ENCODE measurements around the gene ZNF783. TPM values are rescaled to one million over a fixed set of nuclear protein-coding genes. Genes with fewer than 3 reads are reported as not detected.
"Not testable (repeated sequence)": the region's sequence is repeated elsewhere in the genome, so short reads cannot be mapped to it uniquely, and the experiment has no call there.

Gene ZNF783
- total and polyA plus RNA-seq, 2 of the 8 experiments (the other 6 are each of a cell fraction or from before 2014, with no cell fraction given) = 7.3 to 8.2 TPM

GRCh38 chr7:149226366-149226765 lies 35.6 kb upstream of the ZNF783 start:
- H3K4me2 ChIP-seq (ENCODE audit: insufficient read depth in 1 of 2, low read depth in 2 of 2, low read length in 2 of 2); DNase-seq (ENCODE audit: low read depth in 1 of 2, low spot score in 2 of 2); H3K56ac ChIP-seq (replicated peaks; ENCODE audit: insufficient read length, low read depth, low read length); H4K20me1 ChIP-seq (replicated peaks in 1 of 2; ENCODE audit: control insufficient read depth in 1 of 2, insufficient read depth in 2 of 2, low read length in 2 of 2); FAIRE-seq; H3K9me3 ChIP-seq (ENCODE audit: insufficient read depth in 2 of 2, low read depth in 1 of 2, low read length in 1 of 2); H4K5ac ChIP-seq (ENCODE audit: insufficient read length, low read depth, low read length); H3K4ac ChIP-seq (replicated peaks; ENCODE audit: insufficient read length, low read depth, low read length); H2AFZ ChIP-seq (ENCODE audit: low read length); H3K79me2 ChIP-seq (ENCODE audit: control insufficient read depth in 1 of 2, insufficient read depth in 2 of 2, low read length in 2 of 2); H3K14ac ChIP-seq (ENCODE audit: insufficient read length); H3K4me3 ChIP-seq (ENCODE audit: extremely low read depth in 1 of 4, insufficient read depth in 2 of 4, low read depth in 3 of 4, low read length in 4 of 4); H3K23ac ChIP-seq (ENCODE audit: insufficient read length); H2BK15ac ChIP-seq (ENCODE audit: low read length); H3K27me3 ChIP-seq (replicated peaks in 1 of 4; ENCODE audit: control insufficient read depth in 3 of 4, extremely low read depth in 1 of 4, insufficient read depth in 3 of 4, low read length in 3 of 4); H2BK12ac ChIP-seq (ENCODE audit: low read depth, low read length); H4K8ac ChIP-seq (ENCODE audit: extremely low read depth, insufficient read depth, low read length); H2BK120ac ChIP-seq (replicated peaks; ENCODE audit: low read depth, low read length); H3K4me1 ChIP-seq (replicated peaks in 1 of 4; ENCODE audit: control insufficient read depth in 3 of 4, insufficient read depth in 4 of 4, low read length in 3 of 4); H3K9ac ChIP-seq (replicated peaks in 1 of 4; ENCODE audit: extremely low read depth in 1 of 4, low read depth in 3 of 4, low read length in 3 of 4); H3K23me2 ChIP-seq (ENCODE audit: low read depth, low read length); H2AK5ac ChIP-seq (ENCODE audit: low read depth, low read length); H3K79me1 ChIP-seq (ENCODE audit: low read depth, low read length); H2BK20ac ChIP-seq (ENCODE audit: low read length); H3K27ac ChIP-seq (ENCODE audit: low read depth, low read length); H2BK5ac ChIP-seq (ENCODE audit: low read depth, low read length); H3K18ac ChIP-seq (ENCODE audit: extremely low read depth, low read length); H4K91ac ChIP-seq (replicated peaks; ENCODE audit: insufficient read length, low read length): not testable (repeated sequence)
- H3K36me3 ChIP-seq (ENCODE audit: control insufficient read depth in 2 of 4, insufficient read depth in 4 of 4, low read length in 3 of 4) = peaks cover 0 to 13% (median 5%) of the 10 kb centered on the region in 4 experiments; a peak in 6 of 8 replicates
- CTCF ChIA-PET (ENCODE audit: partially characterized antibody) = interaction anchor here (1.5 to 1.6 kb wide), 2 partner anchors 15 to 18 kb away, joined by 3 read pairs; no protein-coding TSS in a partner anchor
- POLR2A ChIA-PET (ENCODE audit: partially characterized antibody) = interaction anchor here (0.8 to 1.1 kb wide), 3 partner anchors 12 to 25 kb away, joined by 3 to 6 read pairs (median 4); no protein-coding TSS in a partner anchor
- WGBS, 2 experiments (ENCODE audit: extremely low coverage in 1 of 2, insufficient coverage in 1 of 2, insufficient read length in 1 of 2, insufficient replicate concordance in 2 of 2, low coverage in 1 of 2, low lambda C conversion rate in 2 of 2, missing lambda C conversion rate in 1 of 2) = 96% methylated on average over 17 of the region's 17 CpGs; no CpG with 5 or more reads in 1 of the 2 experiments

Measured in H1 (cell line).